DOHH2 (cell line): Measurements from ENCODE around the gene ATRN.

Source experiments
- H3F3A ChIP-seq: fragments of 200-600 bp; sonication (generic), shearing (Covaris generic); 2 replicates; pipeline ENCODE4 v1.6.0; 2016; ENCODE audit warnings: antibody characterized with exemption, mild to moderate bottlenecking; ENCODE audit not compliant: control insufficient read depth, insufficient read depth
- H3K27ac ChIP-seq: fragments of 200-600 bp; sonication (generic); 2 replicates; pipeline ENCODE4 v1.5.1; 2014; ENCODE audit warnings: low read depth, mild to moderate bottlenecking, low read length, moderate library complexity
- H3K27me3 ChIP-seq: fragments of 200-600 bp; sonication (generic); 2 replicates; pipeline ENCODE4 v1.6.1; 2014; ENCODE audit warnings: mild to moderate bottlenecking, low read length, mixed read lengths; ENCODE audit not compliant: control insufficient read depth
- H3K36me3 ChIP-seq: fragments of 200-600 bp; sonication (generic); 2 replicates; pipeline ENCODE4 v1.6.1; 2014; ENCODE audit warnings: mild to moderate bottlenecking, low read length, moderate library complexity, mixed read lengths; ENCODE audit not compliant: control insufficient read depth
- H3K4me1 ChIP-seq: fragments of 200-600 bp; sonication (generic); 2 replicates; pipeline ENCODE4 v1.6.1; 2014; ENCODE audit warnings: mild to moderate bottlenecking, low read length, mixed read lengths; ENCODE audit not compliant: control insufficient read depth
- H3K4me2 ChIP-seq: fragments of 200-600 bp; sonication (generic); 2 replicates; pipeline ENCODE4 v1.6.0; 2014; ENCODE audit warnings: mild to moderate bottlenecking, low read length, moderate library complexity
- H3K4me3 ChIP-seq: fragments of 200-600 bp; sonication (generic); 2 replicates; pipeline ENCODE4 v1.5.1; 2014; ENCODE audit warnings: mild to moderate bottlenecking, low read length, mixed read lengths
- H3K79me2 ChIP-seq: fragments of 200-600 bp; sonication (generic); 2 replicates; pipeline ENCODE4 v1.6.1; 2014; ENCODE audit warnings: mild to moderate bottlenecking, low read length, mixed read lengths; ENCODE audit not compliant: control insufficient read depth
- H3K9me2 ChIP-seq: fragments of 200-600 bp; sonication (generic); replicated peaks from 2 replicates; pipeline ENCODE4 v1.6.1; 2014; ENCODE audit warnings: mild to moderate bottlenecking, low read length, mixed read lengths; ENCODE audit not compliant: control insufficient read depth
- H3K9me3 ChIP-seq: fragments of 200-600 bp; sonication (generic); 2 replicates; pipeline ENCODE4 v1.6.1; 2014; ENCODE audit warnings: antibody characterized with exemption, low read length, mixed read lengths; ENCODE audit not compliant: control insufficient read depth, insufficient read depth
- H4K20me1 ChIP-seq: fragments of 200-600 bp; sonication (generic); 2 replicates; pipeline ENCODE4 v1.6.0; 2014; ENCODE audit warnings: low read depth, mild to moderate bottlenecking, antibody characterized with exemption, low read length, moderate library complexity; ENCODE audit not compliant: control insufficient read depth, insufficient read depth
- EZH2phosphoT487 ChIP-seq: fragments of 200-600 bp; sonication (generic); IDR thresholded peaks from 2 replicates; pipeline ENCODE4 v1.6.1; 2017; ENCODE audit warnings: borderline replicate concordance, mild to moderate bottlenecking, antibody characterized with exemption, low read length, moderate library complexity, mixed read lengths
- TF ChIP-seq, protein P1 (sequence below): fragments of 200-600 bp; sonication (generic); IDR thresholded peaks from one replicate; pipeline ENCODE4 v1.5.1; 2014; ENCODE audit warnings: antibody characterized with exemption, mild to moderate bottlenecking, low read depth, low read length; ENCODE audit not compliant: poor library complexity, severe bottlenecking

ATRN gene

GRCh38 chr20:3559231-3559630 is 88.4 kb downstream of the ATRN start:
- no peaks in the 10 kb centered on the region for H3K9me2 ChIP-seq
- peak overlapping the region; percentile 21 for H3K27ac ChIP-seq
- H3K36me3 ChIP-seq, result peaks cover 14% of the 10 kb centered on the region
- peak overlapping the region; percentile 73 for H3K4me2 ChIP-seq
- no peak for TF ChIP-seq EZH2phosphoT487
- TF ChIP-seq, protein P1, sequence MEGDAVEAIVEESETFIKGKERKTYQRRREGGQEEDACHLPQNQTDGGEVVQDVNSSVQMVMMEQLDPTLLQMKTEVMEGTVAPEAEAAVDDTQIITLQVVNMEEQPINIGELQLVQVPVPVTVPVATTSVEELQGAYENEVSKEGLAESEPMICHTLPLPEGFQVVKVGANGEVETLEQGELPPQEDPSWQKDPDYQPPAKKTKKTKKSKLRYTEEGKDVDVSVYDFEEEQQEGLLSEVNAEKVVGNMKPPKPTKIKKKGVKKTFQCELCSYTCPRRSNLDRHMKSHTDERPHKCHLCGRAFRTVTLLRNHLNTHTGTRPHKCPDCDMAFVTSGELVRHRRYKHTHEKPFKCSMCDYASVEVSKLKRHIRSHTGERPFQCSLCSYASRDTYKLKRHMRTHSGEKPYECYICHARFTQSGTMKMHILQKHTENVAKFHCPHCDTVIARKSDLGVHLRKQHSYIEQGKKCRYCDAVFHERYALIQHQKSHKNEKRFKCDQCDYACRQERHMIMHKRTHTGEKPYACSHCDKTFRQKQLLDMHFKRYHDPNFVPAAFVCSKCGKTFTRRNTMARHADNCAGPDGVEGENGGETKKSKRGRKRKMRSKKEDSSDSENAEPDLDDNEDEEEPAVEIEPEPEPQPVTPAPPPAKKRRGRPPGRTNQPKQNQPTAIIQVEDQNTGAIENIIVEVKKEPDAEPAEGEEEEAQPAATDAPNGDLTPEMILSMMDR, result no peak
- H3K27me3 ChIP-seq, result no peaks in the 10 kb centered on the region
- no peaks in the 10 kb centered on the region for H3K79me2 ChIP-seq
- H3F3A ChIP-seq, result no peaks in the 10 kb centered on the region
- no peaks in the 10 kb centered on the region for H3K9me3 ChIP-seq
- H3K4me3 ChIP-seq, result peak overlapping the region; percentile 49
- peaks cover 22% of the 10 kb centered on the region for H3K4me1 ChIP-seq
- H4K20me1 ChIP-seq, result no peaks in the 10 kb centered on the region

GRCh38 chr20:3559637-3560036 is 88.8 kb downstream of the ATRN start:
- H3K36me3 ChIP-seq, result peaks cover 15% of the 10 kb centered on the region
- H3K4me2 ChIP-seq, result peak overlapping the region; percentile 73
- peak overlapping the region; percentile 49 for H3K4me3 ChIP-seq
- no peaks in the 10 kb centered on the region for H3F3A ChIP-seq
- peak overlapping the region; percentile 21 for H3K27ac ChIP-seq
- H4K20me1 ChIP-seq, result no peaks in the 10 kb centered on the region
- H3K9me3 ChIP-seq, result no peaks in the 10 kb centered on the region
- H3K27me3 ChIP-seq, result no peaks in the 10 kb centered on the region
- H3K79me2 ChIP-seq, result no peaks in the 10 kb centered on the region
- H3K9me2 ChIP-seq, result no peaks in the 10 kb centered on the region
- TF ChIP-seq, protein P1, result no peak
- no peak for TF ChIP-seq EZH2phosphoT487
- peaks cover 22% of the 10 kb centered on the region for H3K4me1 ChIP-seq

DNA sequence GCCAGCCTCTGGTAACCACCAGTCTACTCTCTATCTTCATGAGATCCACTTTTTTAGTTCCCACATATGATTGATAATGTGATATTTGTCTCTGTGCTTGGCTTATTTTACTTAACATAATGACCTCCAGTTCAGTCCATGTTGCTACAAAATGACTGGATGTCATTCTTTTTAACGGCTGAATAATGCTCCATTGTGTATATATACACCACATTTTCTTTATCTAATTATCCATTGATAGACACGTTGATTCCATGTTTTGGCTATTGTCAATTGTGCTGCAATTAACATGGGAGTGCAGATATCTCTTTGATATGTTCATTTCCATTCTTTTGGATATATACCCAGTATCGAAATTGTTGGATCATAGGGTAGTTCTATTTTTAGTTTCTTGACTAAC is 89.3 kb downstream of the ATRN start:
- Histone ChIP-seq H3K36me3 (peaks cover 15% of the 10 kb centered on the region), H3K79me2 (no peaks in the 10 kb centered on the region), H3F3A (no peaks in the 10 kb centered on the region), H3K9me3 (no peaks in the 10 kb centered on the region), H3K4me2 (peak overlapping the region; percentile 73), H3K9me2 (no peaks in the 10 kb centered on the region), H3K4me3 (no peak overlapping the region), H3K27me3 (no peaks in the 10 kb centered on the region), H4K20me1 (no peaks in the 10 kb centered on the region), H3K27ac (no peak overlapping the region), H3K4me1 (peaks cover 22% of the 10 kb centered on the region)
- TF ChIP-seq, protein P1, result no peak
- no peak for TF ChIP-seq EZH2phosphoT487

GRCh38 chr20:3560578-3560977 is 89.8 kb downstream of the ATRN start:
- H3K27me3 ChIP-seq, result no peaks in the 10 kb centered on the region
- H4K20me1 ChIP-seq, result no peaks in the 10 kb centered on the region
- H3K27ac ChIP-seq, result no peak overlapping the region
- H3K9me2 ChIP-seq, result no peaks in the 10 kb centered on the region
- H3K4me2 ChIP-seq, result no peak overlapping the region
- no peaks in the 10 kb centered on the region for H3K9me3 ChIP-seq
- H3K4me3 ChIP-seq, result no peak overlapping the region
- H3F3A ChIP-seq, result no peaks in the 10 kb centered on the region
- H3K4me1 ChIP-seq, result peaks cover 19% of the 10 kb centered on the region
- H3K79me2 ChIP-seq, result no peaks in the 10 kb centered on the region
- peaks cover 15% of the 10 kb centered on the region for H3K36me3 ChIP-seq
- TF ChIP-seq, protein P1, result no peak
- no peak for TF ChIP-seq EZH2phosphoT487
